Hepatocyte (in vitro differentiated cells): ENCODE data around the gene SLC7A7. TPM values are rescaled to one million over a fixed set of nuclear protein-coding genes. Genes with fewer than 3 reads are reported as not detected.
A peak's percentile ranks its signal among the peaks of the same experiment; 100 is the strongest.

Experiments
- DNase-seq: peaks from one replicate; pipeline ENCODE4 v3.0.0-alpha.2; 2016; ENCODE audit warnings: low spot score
- H2AFZ ChIP-seq: fragments of 200-600 bp; sonication (generic); 2 replicates; pipeline ENCODE4 v1.6.0; 2016; ENCODE audit warnings: antibody characterized with exemption, mild to moderate bottlenecking
- H3K27ac ChIP-seq: fragments of 200-600 bp; sonication (generic); 2 replicates; pipeline ENCODE4 v1.5.1; 2016; ENCODE audit warnings: mild to moderate bottlenecking
- H3K27me3 ChIP-seq: fragments of 200-600 bp; sonication (generic); 2 replicates; pipeline ENCODE4 v1.6.1; 2016
- H3K36me3 ChIP-seq: fragments of 200-600 bp; sonication (generic); replicated peaks from 2 replicates; pipeline ENCODE4 v1.5.1; 2016; ENCODE audit warnings: low read depth; ENCODE audit not compliant: insufficient read depth
- H3K4me1 ChIP-seq: fragments of 200-600 bp; sonication (generic); 2 replicates; pipeline ENCODE4 v1.5.1; 2016; ENCODE audit warnings: mild to moderate bottlenecking, moderate library complexity; ENCODE audit not compliant: insufficient read depth
- H3K4me2 ChIP-seq: fragments of 200-600 bp; sonication (generic); 2 replicates; pipeline ENCODE4 v1.6.0; 2016
- H3K4me3 ChIP-seq: fragments of 200-600 bp; sonication (generic); 2 replicates; pipeline ENCODE4 v1.5.1; 2016; ENCODE audit warnings: mild to moderate bottlenecking
- H3K79me2 ChIP-seq: fragments of 200-600 bp; sonication (generic); 2 replicates; pipeline ENCODE4 v1.6.0; 2017; ENCODE audit warnings: mild to moderate bottlenecking
- H3K9me2 ChIP-seq: fragments of 200-600 bp; sonication (generic); replicated peaks from 2 replicates; pipeline ENCODE4 v1.6.0; 2017; ENCODE audit warnings: mild to moderate bottlenecking; ENCODE audit not compliant: insufficient read depth
- H3K9me3 ChIP-seq: fragments of 200-600 bp; sonication (generic); 2 replicates; pipeline ENCODE4 v1.5.1; 2016; ENCODE audit warnings: low read depth, mild to moderate bottlenecking
- H4K20me1 ChIP-seq: fragments of 200-600 bp; sonication (generic); 2 replicates; pipeline ENCODE4 v1.6.0; 2016; ENCODE audit warnings: mild to moderate bottlenecking; ENCODE audit not compliant: insufficient read depth, poor library complexity, severe bottlenecking
- EZH2 ChIP-seq: fragments of 200-600 bp; sonication (generic); IDR thresholded peaks from 2 replicates; pipeline ENCODE4 v1.6.1; 2016; ENCODE audit warnings: antibody characterized with exemption, mild to moderate bottlenecking, borderline replicate concordance
- EZH2phosphoT487 ChIP-seq: fragments of 200-600 bp; sonication (generic); IDR thresholded peaks from one replicate; pipeline ENCODE4 v1.6.1; 2018; ENCODE audit warnings: antibody characterized with exemption, mild to moderate bottlenecking, low read depth, moderate library complexity; ENCODE audit not compliant: unreplicated experiment, severe bottlenecking
- WGBS: methylation state at CpG from one replicate; pipeline ENCODE4 v1.1.6; 2016; ENCODE audit warnings: low lambda C conversion rate; ENCODE audit errors: missing lambda C conversion rate; 5-methylcytosine and 5-hydroxymethylcytosine counted together
- polyA plus RNA-seq: library from polyadenylated mRNA; unstranded; fragments of >200 nt; fragmentation: Nextera tagmentation; extraction: Ambion mirVana; gene quantifications from 2 replicates; pipeline ENCODE4 v1.2.1, GENCODE V29; 2016
- total RNA-seq: library from RNA; depleted of rRNA; stranded (reverse); fragments of >200 nt; gene quantifications from 2 replicates; pipeline ENCODE4 v1.2.3, GENCODE V29; 2014
- TF ChIP-seq, protein P1 (sequence below): fragments of 200-600 bp; sonication (generic); IDR thresholded peaks from 2 replicates; pipeline ENCODE4 v1.5.1; 2016; ENCODE audit warnings: antibody characterized with exemption, mild to moderate bottlenecking; ENCODE audit not compliant: poor library complexity

Gene SLC7A7
- total and polyA plus RNA-seq, 2 experiments from 2014 or later, result 206 to 337 TPM

DNA sequence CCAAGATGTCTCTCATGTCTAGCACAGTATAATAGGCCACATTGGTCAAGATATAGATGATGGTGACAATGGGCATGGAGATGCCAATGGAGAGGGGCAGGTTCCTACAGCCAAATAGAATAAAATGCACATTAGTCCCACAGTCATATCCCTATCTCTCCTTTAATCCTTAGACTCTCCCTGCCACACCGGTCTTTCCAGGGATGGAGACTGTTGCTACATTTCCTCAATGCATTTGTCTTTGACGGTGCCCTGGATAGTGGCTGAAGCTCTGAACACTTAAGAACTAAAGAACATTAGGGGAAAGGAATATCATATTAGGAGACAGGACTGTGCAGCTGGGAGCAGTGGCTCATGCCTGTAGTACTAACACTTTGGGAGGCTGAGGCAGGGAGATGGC lies 39.0 kb downstream of the SLC7A7 start:
- Histone ChIP-seq H3K9me2 (no peaks in the 10 kb centered on the region), H3K27ac (no peak overlapping the region), H2AFZ (no peak overlapping the region), H3K4me2 (no peak overlapping the region), H4K20me1 (no peaks in the 10 kb centered on the region), H3K4me1 (peaks cover 14% of the 10 kb centered on the region), H3K4me3 (no peak overlapping the region), H3K9me3 (no peaks in the 10 kb centered on the region), H3K27me3 (no peaks in the 10 kb centered on the region), H3K36me3 (no peaks in the 10 kb centered on the region), H3K79me2 (peaks cover 2% of the 10 kb centered on the region)
- WGBS, result 94% methylated on average over 2 of the region's 2 CpGs
- DNase-seq, result no peak
- no peak for TF ChIP-seq EZH2
- TF ChIP-seq, protein P1, sequence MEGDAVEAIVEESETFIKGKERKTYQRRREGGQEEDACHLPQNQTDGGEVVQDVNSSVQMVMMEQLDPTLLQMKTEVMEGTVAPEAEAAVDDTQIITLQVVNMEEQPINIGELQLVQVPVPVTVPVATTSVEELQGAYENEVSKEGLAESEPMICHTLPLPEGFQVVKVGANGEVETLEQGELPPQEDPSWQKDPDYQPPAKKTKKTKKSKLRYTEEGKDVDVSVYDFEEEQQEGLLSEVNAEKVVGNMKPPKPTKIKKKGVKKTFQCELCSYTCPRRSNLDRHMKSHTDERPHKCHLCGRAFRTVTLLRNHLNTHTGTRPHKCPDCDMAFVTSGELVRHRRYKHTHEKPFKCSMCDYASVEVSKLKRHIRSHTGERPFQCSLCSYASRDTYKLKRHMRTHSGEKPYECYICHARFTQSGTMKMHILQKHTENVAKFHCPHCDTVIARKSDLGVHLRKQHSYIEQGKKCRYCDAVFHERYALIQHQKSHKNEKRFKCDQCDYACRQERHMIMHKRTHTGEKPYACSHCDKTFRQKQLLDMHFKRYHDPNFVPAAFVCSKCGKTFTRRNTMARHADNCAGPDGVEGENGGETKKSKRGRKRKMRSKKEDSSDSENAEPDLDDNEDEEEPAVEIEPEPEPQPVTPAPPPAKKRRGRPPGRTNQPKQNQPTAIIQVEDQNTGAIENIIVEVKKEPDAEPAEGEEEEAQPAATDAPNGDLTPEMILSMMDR, result no peak

DNA sequence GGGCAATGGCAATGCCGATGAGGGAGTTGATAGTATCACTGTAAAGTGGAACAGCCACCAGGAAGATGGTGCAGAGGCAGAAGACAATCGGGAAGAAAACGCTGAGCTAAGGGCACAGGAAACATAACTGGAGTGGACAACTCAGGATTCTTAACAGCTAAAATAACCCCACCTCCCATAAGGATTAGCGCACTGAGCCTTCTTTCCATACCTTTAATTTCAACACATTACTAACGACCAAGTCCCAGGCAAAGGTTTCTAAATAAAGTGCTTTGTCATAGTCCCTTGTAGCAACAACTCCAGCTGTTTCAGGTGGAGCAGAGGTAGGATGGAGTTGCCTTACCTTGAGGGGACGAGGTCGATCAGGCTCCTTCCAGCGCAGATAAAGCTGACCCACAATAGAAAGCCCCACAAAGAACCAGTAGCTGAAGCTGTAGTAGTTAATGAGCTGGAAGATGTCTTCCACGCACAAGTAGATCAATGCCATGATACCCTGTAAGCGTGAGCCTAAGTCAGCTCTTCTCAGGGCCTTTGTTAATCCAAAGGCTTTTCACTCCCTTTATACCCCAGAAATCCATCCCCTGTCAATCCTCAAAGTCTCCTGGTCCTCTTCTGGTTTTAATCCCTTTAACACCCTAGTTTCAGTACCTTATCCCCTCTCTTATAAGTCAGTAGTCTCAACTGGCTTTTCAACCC lies 41.1 kb downstream of the SLC7A7 start:
- Histone ChIP-seq H3K36me3 (no peaks in the 10 kb centered on the region), H2AFZ (no peak overlapping the region), H3K9me3 (no peaks in the 10 kb centered on the region), H3K79me2 (peaks cover 3% of the 10 kb centered on the region), H3K4me3 (no peak overlapping the region), H3K27ac (no peak overlapping the region), H3K4me1 (no peaks in the 10 kb centered on the region), H3K27me3 (no peaks in the 10 kb centered on the region), H4K20me1 (no peaks in the 10 kb centered on the region), H3K4me2 (no peak overlapping the region), H3K9me2 (no peaks in the 10 kb centered on the region)
- DNase-seq, result no peak
- TF ChIP-seq, protein P1, result no peak
- TF ChIP-seq EZH2, result no peak
- no peak for TF ChIP-seq EZH2phosphoT487
- whole genome bisulfite sequencing, result 91% methylated on average over 10 of the region's 10 CpGs

DNA sequence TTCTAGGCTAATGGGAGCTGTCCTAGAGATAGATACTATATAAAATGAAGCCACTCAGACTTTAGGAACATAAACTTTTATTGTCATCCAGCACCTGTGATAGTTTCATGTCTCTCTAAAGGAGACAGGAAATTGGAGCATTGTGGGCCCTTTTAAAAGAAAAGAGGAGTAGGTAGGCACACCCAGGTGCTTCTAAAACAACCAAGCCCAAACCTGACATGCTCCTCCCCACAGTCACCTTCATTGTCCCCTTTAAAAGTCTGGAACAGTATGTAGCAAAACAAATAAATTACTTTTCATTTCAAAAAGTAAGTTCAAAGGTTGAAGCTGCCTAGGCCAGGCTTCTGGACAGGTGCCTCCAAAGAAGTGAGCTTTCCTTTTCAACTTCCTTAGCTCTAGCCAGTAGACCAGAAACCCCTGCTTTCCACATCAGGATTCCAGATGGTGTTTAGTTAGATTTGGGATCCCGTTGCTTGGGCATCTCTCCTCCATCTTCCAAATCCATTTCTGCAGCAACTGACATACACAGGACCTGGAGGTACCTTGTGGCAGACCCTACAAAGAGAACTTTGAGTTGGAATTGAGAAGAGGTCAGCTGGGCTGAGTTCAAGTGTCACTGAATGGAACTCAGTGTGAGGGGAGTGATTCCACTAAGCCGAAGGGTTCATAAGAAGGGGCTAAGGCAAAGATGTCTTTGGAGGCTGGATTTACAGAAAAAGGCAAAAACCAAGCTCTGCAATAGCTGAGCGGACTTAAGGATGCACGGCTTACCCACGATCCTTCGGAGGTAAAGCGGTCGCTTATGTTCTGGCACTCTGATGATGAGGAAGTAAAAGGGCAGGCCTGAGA lies 41.8 kb downstream of the SLC7A7 start:
- Histone ChIP-seq H3K36me3 (no peaks in the 10 kb centered on the region), H3K27me3 (no peaks in the 10 kb centered on the region), H3K9me2 (no peaks in the 10 kb centered on the region), H3K4me2 (no peak overlapping the region), H2AFZ (no peak overlapping the region), H3K4me3 (no peak overlapping the region), H4K20me1 (no peaks in the 10 kb centered on the region), H3K9me3 (no peaks in the 10 kb centered on the region), H3K79me2 (peaks cover 9% of the 10 kb centered on the region), H3K4me1 (no peaks in the 10 kb centered on the region), H3K27ac (peak overlapping the region; percentile 1)
- DNase-seq, result no peak
- WGBS, result 97% methylated on average over 8 of the region's 8 CpGs
- TF ChIP-seq EZH2phosphoT487 (no peak), EZH2 (no peak)
- TF ChIP-seq, protein P1, result no peak
